GM20000 (cell line): ENCODE data around the gene UXS1.

ENCODE experiments used
- DNase-seq: peaks from one replicate; pipeline ENCODE4 v3.0.0; 2012; ENCODE audit warnings: low spot score
- TF ChIP-seq, protein P1 (sequence below): IDR thresholded peaks from 2 replicates; pipeline ENCODE4 v1.5.1; 2012; ENCODE audit warnings: mild to moderate bottlenecking, control low read depth; ENCODE audit errors: extremely low read depth, missing control alignments

Gene UXS1

DNA sequence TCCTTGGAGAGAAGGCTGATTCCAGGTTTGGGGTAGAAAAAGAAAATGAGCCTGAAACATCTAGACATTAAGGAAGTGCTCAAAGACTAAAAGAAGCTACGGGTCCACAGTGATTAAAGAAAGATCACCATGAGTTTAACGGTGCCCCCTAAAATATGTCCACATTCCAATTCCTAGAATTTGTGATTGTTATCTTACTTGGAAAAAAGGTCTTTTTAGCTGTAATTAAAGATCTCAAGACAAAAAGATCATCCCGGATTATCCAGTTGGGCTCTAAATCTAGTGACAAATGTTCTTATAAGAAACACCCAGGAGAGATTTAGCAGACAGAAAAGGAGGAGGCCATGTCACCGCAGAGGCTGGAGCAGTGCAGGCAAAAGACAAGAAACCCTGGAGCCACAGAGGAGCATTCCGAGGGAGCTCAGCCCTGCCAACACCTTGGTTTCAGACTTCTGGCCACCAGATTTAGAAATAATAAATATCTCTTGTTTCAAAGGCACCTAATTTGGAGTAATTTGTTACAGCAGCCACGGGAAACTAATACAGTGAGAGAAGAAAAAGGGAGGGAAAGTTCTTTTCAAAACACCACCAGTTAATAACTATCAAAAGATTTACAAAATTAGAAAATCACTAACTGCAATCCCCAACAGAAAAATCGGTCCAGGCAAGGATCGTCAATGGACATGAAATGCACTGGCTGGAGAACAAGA is 8.5 kb downstream of the UXS1 start:
- TF ChIP-seq, protein P1, sequence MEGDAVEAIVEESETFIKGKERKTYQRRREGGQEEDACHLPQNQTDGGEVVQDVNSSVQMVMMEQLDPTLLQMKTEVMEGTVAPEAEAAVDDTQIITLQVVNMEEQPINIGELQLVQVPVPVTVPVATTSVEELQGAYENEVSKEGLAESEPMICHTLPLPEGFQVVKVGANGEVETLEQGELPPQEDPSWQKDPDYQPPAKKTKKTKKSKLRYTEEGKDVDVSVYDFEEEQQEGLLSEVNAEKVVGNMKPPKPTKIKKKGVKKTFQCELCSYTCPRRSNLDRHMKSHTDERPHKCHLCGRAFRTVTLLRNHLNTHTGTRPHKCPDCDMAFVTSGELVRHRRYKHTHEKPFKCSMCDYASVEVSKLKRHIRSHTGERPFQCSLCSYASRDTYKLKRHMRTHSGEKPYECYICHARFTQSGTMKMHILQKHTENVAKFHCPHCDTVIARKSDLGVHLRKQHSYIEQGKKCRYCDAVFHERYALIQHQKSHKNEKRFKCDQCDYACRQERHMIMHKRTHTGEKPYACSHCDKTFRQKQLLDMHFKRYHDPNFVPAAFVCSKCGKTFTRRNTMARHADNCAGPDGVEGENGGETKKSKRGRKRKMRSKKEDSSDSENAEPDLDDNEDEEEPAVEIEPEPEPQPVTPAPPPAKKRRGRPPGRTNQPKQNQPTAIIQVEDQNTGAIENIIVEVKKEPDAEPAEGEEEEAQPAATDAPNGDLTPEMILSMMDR: no peak
- DNase-seq: no peak

DNA sequence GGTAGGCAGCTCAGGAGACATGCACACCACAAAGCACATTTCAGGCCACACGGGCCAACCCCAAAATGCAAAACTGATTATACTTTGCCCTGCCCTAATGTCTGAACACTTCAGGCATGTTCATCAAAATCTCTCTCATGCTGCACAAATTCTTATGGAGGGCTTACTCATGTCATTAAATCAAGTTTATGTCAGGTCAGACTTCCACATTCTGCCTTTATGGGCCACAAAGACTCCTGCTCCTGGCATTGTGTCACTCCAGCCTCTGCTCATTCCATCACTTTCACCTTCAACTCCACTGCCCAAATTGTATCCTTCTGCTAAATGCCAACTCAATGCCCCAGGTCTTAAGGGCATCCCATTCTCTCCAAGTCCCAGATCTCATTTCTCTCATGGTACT is 9.2 kb downstream of the UXS1 start:
- no peak for DNase-seq
- TF ChIP-seq, protein P1: no peak

DNA sequence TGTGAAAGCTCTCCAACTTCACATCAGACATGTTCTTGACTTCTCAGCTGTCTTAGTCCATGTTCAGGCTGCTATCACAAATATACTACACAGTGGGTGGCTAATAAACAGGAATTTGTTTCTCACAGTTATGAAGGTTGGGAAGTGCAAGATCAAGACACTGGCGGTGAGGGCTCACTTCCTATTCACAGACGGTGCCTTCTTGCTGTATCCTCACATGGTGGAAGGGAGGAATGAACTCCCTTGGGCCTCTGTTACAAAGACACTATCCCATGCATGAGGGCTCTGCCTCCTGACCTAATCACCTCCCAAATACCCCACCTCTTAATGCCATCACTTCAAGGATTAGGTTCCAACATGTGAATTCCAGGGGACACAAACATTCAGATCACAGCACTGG is 9.7 kb downstream of the UXS1 start:
- no peak for DNase-seq
- TF ChIP-seq, protein P1: no peak

DNA sequence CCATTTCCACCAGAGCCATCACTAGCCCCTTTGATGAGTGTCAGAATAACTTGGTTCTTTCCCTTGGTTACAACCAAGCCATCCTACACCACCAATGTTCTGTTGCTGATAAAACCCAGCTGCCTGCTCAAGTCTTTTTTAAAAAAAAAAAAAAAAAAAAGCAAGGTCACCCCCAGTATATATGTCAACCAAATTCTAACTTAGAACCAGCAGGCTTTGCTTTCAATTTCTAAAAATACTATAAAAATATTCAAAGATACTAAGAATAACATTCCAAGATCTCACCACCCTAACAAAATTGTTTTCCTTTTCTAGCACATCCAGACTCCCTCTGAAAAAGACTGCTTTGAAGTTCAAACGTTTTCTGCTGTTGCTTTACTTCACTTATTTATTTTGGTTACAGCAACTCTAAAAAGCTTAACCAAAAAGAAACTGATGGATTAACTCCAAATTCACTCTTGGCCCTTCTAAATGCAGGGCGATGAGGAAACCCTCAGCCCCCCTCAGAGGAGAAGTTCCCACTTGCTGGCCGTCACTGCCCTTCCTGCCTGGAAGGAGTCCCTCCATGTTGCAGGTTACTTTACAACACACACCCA is 10.9 kb downstream of the UXS1 start:
- TF ChIP-seq, protein P1: no peak
- DNase-seq: peak; percentile 20

DNA sequence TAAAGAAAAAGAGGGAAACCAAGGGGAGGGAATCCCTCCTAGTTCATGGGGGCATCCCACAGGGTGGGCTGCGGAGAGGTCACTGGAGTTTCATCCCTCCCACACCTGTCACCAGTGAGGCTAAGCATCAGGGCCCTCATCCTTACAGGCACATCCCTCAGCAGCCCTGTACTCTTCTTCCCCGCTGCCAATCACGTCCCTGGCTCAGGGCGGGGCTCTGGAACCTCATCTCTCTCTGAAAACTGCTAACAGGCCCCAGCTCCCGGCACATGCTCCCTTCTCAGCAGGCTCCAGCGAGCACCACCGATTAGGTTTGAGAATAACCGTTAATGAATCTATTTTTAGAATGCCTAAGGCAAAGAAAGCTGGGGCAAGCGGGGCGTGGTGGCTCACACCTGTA is 13.0 kb downstream of the UXS1 start:
- no peak for DNase-seq
- TF ChIP-seq, protein P1: no peak

DNA sequence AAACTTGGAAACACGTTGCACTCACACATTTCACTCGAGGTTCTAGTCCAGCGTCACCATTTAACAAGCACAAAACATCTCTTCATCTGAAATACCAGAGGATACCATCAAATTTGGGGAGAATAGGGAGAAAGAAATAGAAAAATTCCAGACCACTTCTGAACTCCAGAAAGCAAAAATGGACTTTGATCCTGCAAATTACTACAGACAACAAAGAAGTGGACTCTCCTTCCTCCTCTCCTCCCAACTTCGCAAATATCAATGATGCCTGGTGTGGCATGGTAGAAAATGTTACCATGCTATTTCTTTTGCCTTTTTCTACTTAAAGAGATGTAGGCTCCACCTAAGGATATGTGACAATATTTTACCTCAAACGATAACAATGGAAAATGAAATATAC is 13.5 kb downstream of the UXS1 start:
- DNase-seq: no peak
- TF ChIP-seq, protein P1: no peak

DNA sequence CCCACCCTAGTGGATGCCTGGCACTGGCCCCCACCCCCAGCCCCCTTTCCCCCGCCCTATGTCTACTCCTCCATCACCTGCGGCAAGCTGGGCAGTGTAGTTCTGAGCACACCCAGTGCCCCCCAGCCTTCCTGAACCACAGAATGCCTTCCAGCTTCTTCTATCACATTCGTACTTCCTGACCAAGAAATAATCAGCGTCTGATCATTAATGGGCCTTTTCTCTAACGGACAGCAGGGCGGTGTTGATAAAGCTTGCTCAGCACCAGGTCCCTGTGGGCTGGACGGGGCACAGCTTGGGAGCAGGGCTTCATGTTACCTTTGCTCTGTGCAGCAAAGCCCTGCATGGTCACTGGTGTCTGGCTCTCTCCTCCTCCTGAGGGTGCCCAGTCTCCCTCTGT is 15.4 kb downstream of the UXS1 start:
- DNase-seq: no peak

More for the DNA sequence above, 15.4 kb downstream of the UXS1 start:
- TF ChIP-seq, protein P1: no peak
